Loucy (cell line): ENCODE measurements around the gene MAN2C1.
A peak's percentile ranks its signal among the peaks of the same experiment; 100 is the strongest.
"Not testable (repeated sequence)": the region's sequence is repeated elsewhere in the genome, so short reads cannot be mapped to it uniquely, and the experiment has no call there.

Source experiments
- H2AFZ ChIP-seq: fragments of 200-600 bp; sonication (generic); 2 replicates; pipeline ENCODE4 v1.6.0; 2016; ENCODE audit warnings: antibody characterized with exemption, mild to moderate bottlenecking, low read length, moderate library complexity
- H3F3A ChIP-seq: fragments of 200-600 bp; 2 replicates; pipeline ENCODE4 v1.6.0; 2016; ENCODE audit warnings: antibody characterized with exemption, low read depth, mild to moderate bottlenecking
- H3K27me3 ChIP-seq: fragments of 200-600 bp; sonication (generic); 2 replicates; pipeline ENCODE4 v1.6.1; 2014; ENCODE audit warnings: low read length, mild to moderate bottlenecking; ENCODE audit not compliant: insufficient read depth, poor library complexity, severe bottlenecking
- H3K36me3 ChIP-seq: fragments of 200-600 bp; sonication (generic); 2 replicates; pipeline ENCODE4 v1.6.1; 2016; ENCODE audit warnings: low read length; ENCODE audit not compliant: insufficient read depth
- H3K4me1 ChIP-seq: fragments of 200-600 bp; sonication (generic); 2 replicates; pipeline ENCODE4 v1.5.1; 2014; ENCODE audit warnings: low read length, mild to moderate bottlenecking; ENCODE audit not compliant: insufficient read depth, poor library complexity, severe bottlenecking
- H3K4me2 ChIP-seq: fragments of 200-600 bp; sonication (generic); 2 replicates; pipeline ENCODE4 v1.6.0; 2014; ENCODE audit warnings: antibody characterized with exemption, low read length, low read depth, mild to moderate bottlenecking; ENCODE audit not compliant: poor library complexity, severe bottlenecking
- H3K4me3 ChIP-seq: fragments of 200-600 bp; sonication (generic); 2 replicates; pipeline ENCODE4 v1.5.1; 2014; ENCODE audit warnings: low read length, mild to moderate bottlenecking, mixed read lengths; ENCODE audit not compliant: poor library complexity, severe bottlenecking
- H3K79me2 ChIP-seq: fragments of 200-600 bp; sonication (generic); 2 replicates; pipeline ENCODE4 v1.6.1; 2014; ENCODE audit warnings: low read length; ENCODE audit not compliant: insufficient read depth
- H3K9ac ChIP-seq: fragments of 200-600 bp; sonication (generic); 2 replicates; pipeline ENCODE4 v1.6.0; 2014; ENCODE audit warnings: mild to moderate bottlenecking, low read depth, low read length, moderate library complexity; ENCODE audit not compliant: poor library complexity, severe bottlenecking
- H3K9me2 ChIP-seq: fragments of 200-600 bp; sonication (generic); replicated peaks from 2 replicates; pipeline ENCODE4 v1.6.1; 2016; ENCODE audit warnings: low read depth, low read length, mixed read lengths
- H3K9me3 ChIP-seq: fragments of 200-600 bp; sonication (generic); 2 replicates; pipeline ENCODE4 v1.6.1; 2014; ENCODE audit warnings: mild to moderate bottlenecking, antibody characterized with exemption, low read length, low read depth; ENCODE audit not compliant: insufficient read depth
- H4K20me1 ChIP-seq: fragments of 200-600 bp; sonication (generic); 2 replicates; pipeline ENCODE4 v1.6.0; 2014; ENCODE audit warnings: antibody characterized with exemption, low read length, mild to moderate bottlenecking; ENCODE audit not compliant: insufficient read depth, poor library complexity, severe bottlenecking
- CTCF ChIP-seq: fragments of 200-600 bp; sonication (generic); conservative IDR thresholded peaks from 2 replicates; pipeline ENCODE4 v1.5.1; 2014; ENCODE audit warnings: mild to moderate bottlenecking, antibody characterized with exemption, low read length
- EZH2phosphoT487 ChIP-seq: fragments of 200-600 bp; IDR thresholded peaks from 2 replicates; pipeline ENCODE4 v1.6.1; 2018; ENCODE audit warnings: antibody characterized with exemption, mild to moderate bottlenecking, moderate library complexity, borderline replicate concordance

The MAN2C1 gene

GRCh38 chr15:75338661-75339240 is 29.7 kb downstream of the MAN2C1 start:
- Histone ChIP-seq H3K9ac (no peak overlapping the region), H3K9me3 (no peaks in the 10 kb centered on the region), H3K4me2 (no peak overlapping the region), H3K27me3 (no peaks in the 10 kb centered on the region), H2AFZ (no peak overlapping the region), H4K20me1 (no peaks in the 10 kb centered on the region), H3K4me3 (no peak overlapping the region), H3K9me2 (no peaks in the 10 kb centered on the region), H3K36me3 (no peaks in the 10 kb centered on the region), H3F3A (no peaks in the 10 kb centered on the region), H3K4me1 (peaks cover 10% of the 10 kb centered on the region), H3K79me2 (peaks cover 16% of the 10 kb centered on the region)
- TF ChIP-seq EZH2phosphoT487 (no peak), CTCF (no peak)

- TF ChIP-seq CTCF (no peak), EZH2phosphoT487 (no peak)
- peaks cover 10% of the 10 kb centered on the region for H3K4me1 ChIP-seq
- H3K4me3 ChIP-seq: peak within 1 kb of the TSS; percentile 92
- no peaks in the 10 kb centered on the region for H3K9me2 ChIP-seq
- peaks cover 16% of the 10 kb centered on the region for H3K79me2 ChIP-seq
- H3K9ac ChIP-seq: peak within 1 kb of the TSS; percentile 86
- no peaks in the 10 kb centered on the region for H4K20me1 ChIP-seq
- H3F3A ChIP-seq: no peaks in the 10 kb centered on the region
- H3K9me3 ChIP-seq: no peaks in the 10 kb centered on the region
- no peaks in the 10 kb centered on the region for H3K36me3 ChIP-seq
- peak within 1 kb of the TSS; percentile 92 for H3K4me2 ChIP-seq
- peak within 1 kb of the TSS; percentile 92 for H2AFZ ChIP-seq
- H3K27me3 ChIP-seq: no peaks in the 10 kb centered on the region
Measured at GRCh38 chr15:75335705-75336355, 32.6 kb downstream of the MAN2C1 start, which contains the start of gene COMMD4. COMMD4 (plus strand) TSS chr15:75336063; CDS start chr15:75336090, 27 bp downstream.

- no peaks in the 10 kb centered on the region for H3K36me3 ChIP-seq
- no peaks in the 10 kb centered on the region for H3K27me3 ChIP-seq
- TF ChIP-seq CTCF (no peak), EZH2phosphoT487 (no peak)
- peak overlapping the region; percentile 92 for H3K4me2 ChIP-seq
- H3K9ac ChIP-seq: peak overlapping the region; percentile 86
- H2AFZ ChIP-seq: peak overlapping the region; percentile 92
- H4K20me1 ChIP-seq: no peaks in the 10 kb centered on the region
- no peaks in the 10 kb centered on the region for H3K9me2 ChIP-seq
- no peaks in the 10 kb centered on the region for H3F3A ChIP-seq
- H3K4me3 ChIP-seq: peak overlapping the region; percentile 92
- peaks cover 10% of the 10 kb centered on the region for H3K4me1 ChIP-seq
- no peaks in the 10 kb centered on the region for H3K9me3 ChIP-seq
- peaks cover 16% of the 10 kb centered on the region for H3K79me2 ChIP-seq
Measured at GRCh38 chr15:75335313-75335704, 33.1 kb downstream of the MAN2C1 start.

GRCh38 chr15:75333654-75334419 is 34.6 kb downstream of the MAN2C1 start:
- H3F3A ChIP-seq, H3K27me3 ChIP-seq: not testable (repeated sequence)

GRCh38 chr15:75332093-75332492 is 36.3 kb downstream of the MAN2C1 start:
- H3K9me2 ChIP-seq, H3K36me3 ChIP-seq, H2AFZ ChIP-seq, H4K20me1 ChIP-seq, H3K4me3 ChIP-seq, H3K9ac ChIP-seq, H3F3A ChIP-seq, H3K4me1 ChIP-seq, H3K4me2 ChIP-seq, H3K27me3 ChIP-seq, H3K9me3 ChIP-seq: not testable (repeated sequence)
- peaks cover 14% of the 10 kb centered on the region for H3K79me2 ChIP-seq

More at GRCh38 chr15:75333654-75334419, 34.6 kb downstream of the MAN2C1 start:
- H3K4me2 ChIP-seq, H3K36me3 ChIP-seq, H3K9ac ChIP-seq, H3K4me3 ChIP-seq, H2AFZ ChIP-seq, H4K20me1 ChIP-seq, H3K9me2 ChIP-seq, H3K9me3 ChIP-seq: not testable (repeated sequence)
- H3K79me2 ChIP-seq: peaks cover 16% of the 10 kb centered on the region
- H3K4me1 ChIP-seq: peaks cover 10% of the 10 kb centered on the region
